Measurements from ENCODE around the gene IFNAR1.

DNA sequence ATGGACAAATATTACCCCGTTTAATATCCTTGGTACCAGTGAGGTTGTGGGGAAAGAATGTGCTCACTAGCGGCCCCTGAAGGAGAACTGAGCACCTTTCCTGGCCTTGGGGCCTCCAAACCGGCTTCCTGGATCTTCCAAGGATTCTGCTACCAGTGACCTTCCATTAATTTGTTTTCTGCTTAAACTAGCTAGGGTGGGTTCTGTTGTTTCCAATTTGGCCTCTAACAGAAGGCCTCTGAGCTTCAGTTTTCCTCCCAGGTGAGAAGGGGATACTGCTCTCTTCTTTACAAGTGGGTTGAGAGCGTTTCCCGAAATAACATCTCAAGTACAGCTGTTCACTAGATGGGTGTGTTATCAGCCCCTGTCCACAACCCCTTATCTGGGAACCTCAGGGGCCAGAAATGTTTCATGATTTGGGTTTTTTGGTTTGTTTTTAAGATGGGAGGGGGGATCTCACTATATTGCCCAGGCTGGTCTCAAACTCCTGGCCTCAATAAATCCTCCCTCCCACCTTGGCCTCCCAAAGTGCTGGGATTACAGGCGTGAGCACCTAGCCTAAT lies 61.5 kb downstream of the IFNAR1 start:
- TF ChIP-seq POLR2A (IDR thresholded peaks at IDR 0.05; ENCODE audit: low read depth, low read length), result no peak
- no peak for TF ChIP-seq POLR2AphosphoS5 (IDR thresholded peaks at IDR 0.05; ENCODE audit: low read depth, low read length)
